GM23338 (cell line): ENCODE results near the gene SUV39H2. TPM values are rescaled to one million over a fixed set of nuclear protein-coding genes. Genes with fewer than 3 reads are reported as not detected.

ENCODE experiments used
- ATAC-seq: fragments of 200-7000 bp; cut with Tn5 transposase; 3 replicates; pipeline ENCODE4 v1.9.1; 2020
- DNase-seq: peaks from one replicate; pipeline ENCODE4 v3.0.0-alpha.2; 2015; ENCODE audit warnings: low spot score
- H2AFZ ChIP-seq: fragments of 200-600 bp; sonication (generic); 2 replicates; pipeline ENCODE4 v1.8.0; 2016; ENCODE audit warnings: antibody characterized with exemption, mild to moderate bottlenecking, moderate library complexity
- H3F3A ChIP-seq: fragments of 200-600 bp; sonication (generic); replicated peaks from 2 replicates; pipeline ENCODE4 v1.8.0; 2017; ENCODE audit warnings: antibody characterized with exemption, mixed run types, low read depth
- H3K27ac ChIP-seq: fragments of 200-600 bp; sonication (generic); 2 replicates; pipeline ENCODE4 v1.6.1; 2016; ENCODE audit warnings: low read depth
- H3K27me3 ChIP-seq: fragments of 200-600 bp; sonication (generic); 2 replicates; pipeline ENCODE4 v1.8.0; 2016; ENCODE audit warnings: mild to moderate bottlenecking, mixed run types, moderate library complexity; ENCODE audit not compliant: insufficient read depth
- H3K36me3 ChIP-seq: fragments of 200-600 bp; sonication (generic); 2 replicates; pipeline ENCODE4 v1.8.0; 2016; ENCODE audit warnings: mild to moderate bottlenecking; ENCODE audit not compliant: insufficient read depth
- H3K4me1 ChIP-seq: fragments of 200-600 bp; sonication (generic); 2 replicates; pipeline ENCODE4 v1.8.0; 2016; ENCODE audit warnings: mild to moderate bottlenecking, moderate library complexity; ENCODE audit not compliant: insufficient read depth
- H3K4me2 ChIP-seq: fragments of 200-600 bp; sonication (generic); 2 replicates; pipeline ENCODE4 v1.7.1; 2017; ENCODE audit warnings: mixed run types
- H3K4me3 ChIP-seq: fragments of 200-600 bp; sonication (generic); 2 replicates; pipeline ENCODE4 v1.6.1; 2016; ENCODE audit warnings: mixed run types
- H3K79me2 ChIP-seq: fragments of 200-600 bp; sonication (generic); replicated peaks from 2 replicates; pipeline ENCODE4 v1.8.0; 2017; ENCODE audit warnings: mild to moderate bottlenecking; ENCODE audit not compliant: insufficient read depth
- H3K9me2 ChIP-seq: fragments of 200-600 bp; sonication (generic); 2 replicates; pipeline ENCODE4 v1.8.0; 2017; ENCODE audit not compliant: insufficient read depth
- H4K20me1 ChIP-seq: fragments of 200-600 bp; sonication (generic); replicated peaks from 2 replicates; pipeline ENCODE4 v1.8.0; 2017; ENCODE audit warnings: mild to moderate bottlenecking; ENCODE audit not compliant: insufficient read depth
- H3K27ac Mint-ChIP-seq: 2 replicates; pipeline ENCODE4 v1.8.0; 2020; ENCODE audit warnings: inconsistent platforms, mild to moderate bottlenecking, moderate library complexity, mixed read lengths
- H3K27me3 Mint-ChIP-seq: 3 replicates; pipeline ENCODE4 v1.8.0; 2022; ENCODE audit warnings: low read depth, mild to moderate bottlenecking, moderate library complexity, mixed read lengths, inconsistent platforms; ENCODE audit not compliant: insufficient read depth, poor library complexity
- H3K36me3 Mint-ChIP-seq: 3 replicates; pipeline ENCODE4 v1.8.0; 2021; ENCODE audit warnings: low read depth, mild to moderate bottlenecking, inconsistent platforms, moderate library complexity, mixed read lengths
- H3K4me1 Mint-ChIP-seq: 3 replicates; pipeline ENCODE4 v1.8.0; 2020; ENCODE audit warnings: mild to moderate bottlenecking, inconsistent platforms, mixed read lengths
- H3K4me3 Mint-ChIP-seq: 3 replicates; pipeline ENCODE4 v1.8.0; 2021; ENCODE audit warnings: moderate library complexity, mild to moderate bottlenecking, inconsistent platforms, mixed read lengths
- H3K9me3 Mint-ChIP-seq: 3 replicates; pipeline ENCODE4 v1.8.0; 2020; ENCODE audit warnings: moderate library complexity, mild to moderate bottlenecking, inconsistent platforms, mixed read lengths
- CREB1 ChIP-seq: fragments of 250-450 bp; sonication (Bioruptor Pico); IDR thresholded peaks from 2 replicates; pipeline ENCODE4 v1.5.0; 2020; ENCODE audit warnings: low read depth, mild to moderate bottlenecking, moderate library complexity
- CTCF ChIP-seq, 2 experiments: fragments of 200-600 bp in 1 of 2; sonication (generic) in 1 of 2; conservative IDR thresholded peaks; 2 replicates each; pipeline versions ENCODE4 v1.5.1 to v1.6.1; 2016 to 2017; ENCODE audit warnings: antibody characterized with exemption in 2 of 2, low read depth in 2 of 2, mild to moderate bottlenecking in 2 of 2, moderate library complexity in 1 of 2
- ETS1 ChIP-seq: IDR thresholded peaks from 2 replicates; pipeline ENCODE4 v1.6.1; 2016; ENCODE audit warnings: antibody characterized with exemption
- EZH2 ChIP-seq: fragments of 200-600 bp; sonication (generic); IDR thresholded peaks from one replicate; pipeline ENCODE4 v1.8.0; 2017; ENCODE audit warnings: antibody characterized with exemption, mild to moderate bottlenecking, low read depth; ENCODE audit not compliant: unreplicated experiment
- EZH2phosphoT487 ChIP-seq: fragments of 200-600 bp; sonication (generic); IDR thresholded peaks from one replicate; pipeline ENCODE4 v1.8.1; 2018; ENCODE audit warnings: antibody characterized with exemption; ENCODE audit not compliant: unreplicated experiment
- JUNB ChIP-seq: IDR thresholded peaks from one replicate; pipeline ENCODE4 v1.6.1; 2016; ENCODE audit warnings: antibody characterized with exemption; ENCODE audit not compliant: unreplicated experiment
- NANOG ChIP-seq: IDR thresholded peaks from 2 replicates; pipeline ENCODE4 v1.6.1; 2016; ENCODE audit warnings: antibody characterized with exemption, borderline replicate concordance
- POLR2AphosphoS5 ChIP-seq: IDR thresholded peaks from 2 replicates; pipeline ENCODE4 v1.6.1; 2016; ENCODE audit warnings: antibody characterized with exemption, low read depth
- REST ChIP-seq: IDR thresholded peaks from one replicate; pipeline ENCODE4 v1.6.1; 2018; ENCODE audit warnings: antibody characterized with exemption; ENCODE audit not compliant: unreplicated experiment
- STAT1 ChIP-seq: IDR thresholded peaks from one replicate; pipeline ENCODE4 v1.6.1; 2016; ENCODE audit warnings: antibody characterized with exemption; ENCODE audit not compliant: unreplicated experiment
- ZNF114 ChIP-seq: fragments of 250-450 bp; sonication (Bioruptor Pico); IDR thresholded peaks from 2 replicates; pipeline ENCODE4 v1.5.0; 2020; ENCODE audit warnings: mild to moderate bottlenecking, moderate library complexity
- ZNF331 ChIP-seq: fragments of 250-450 bp; sonication (Bioruptor Pico); IDR thresholded peaks from 2 replicates; pipeline ENCODE4 v1.5.0; 2020; ENCODE audit warnings: low read depth, mild to moderate bottlenecking, moderate library complexity
- ZNF462 ChIP-seq: fragments of 250-450 bp; sonication (Bioruptor Pico); IDR thresholded peaks from 2 replicates; pipeline ENCODE4 v1.5.0; 2020; ENCODE audit warnings: mild to moderate bottlenecking, moderate library complexity
- polyA plus RNA-seq: library from polyadenylated mRNA; unstranded; fragments of >200 nt; fragmentation: Nextera tagmentation; extraction: Ambion mirVana; gene quantifications from 2 replicates; pipeline ENCODE4 v1.2.1, GENCODE V29; 2016
- total RNA-seq: library from RNA; depleted of rRNA; stranded (reverse); fragments of >200 nt; shearing (Covaris generic); gene quantifications from 2 replicates; pipeline ENCODE4 v1.2.3, GENCODE V29; 2014

Gene SUV39H2
- total and polyA plus RNA-seq, 2 experiments from 2014 or later, result 33.3 to 59.1 TPM

- Histone ChIP-seq H4K20me1 (no peaks in the 10 kb centered on the region), H3K27ac (no peak overlapping the region), H3K4me1 (no peaks in the 10 kb centered on the region), H3K9me2 (no peaks in the 10 kb centered on the region), H3K79me2 (no peaks in the 10 kb centered on the region), H3K27me3 (no peaks in the 10 kb centered on the region), H3F3A (no peaks in the 10 kb centered on the region), H3K36me3 (no peaks in the 10 kb centered on the region; the same call in 1 of the 2 replicates), H3K4me2 (no peak overlapping the region), H3K4me3 (no peak overlapping the region), H2AFZ (no peak overlapping the region)
- Mint-ChIP-seq H3K27ac (no peak overlapping the region), H3K9me3 (no peaks in the 10 kb centered on the region; the same call in 2 of the 3 replicates), H3K4me1 (no peaks in the 10 kb centered on the region), H3K4me3 (no peak overlapping the region), H3K36me3 (peaks cover 37% of the 10 kb centered on the region), H3K27me3 (peaks cover 2% of the 10 kb centered on the region)
- TF ChIP-seq POLR2AphosphoS5 (no peak), JUNB (no peak), ZNF331 (no peak), CTCF (conservative IDR thresholded peaks at IDR 0.05; ENCODE audit: low read depth in 2 of 2) (no peak), CREB1 (CRISPR knock-in tag) (no peak), EZH2 (no peak), ETS1 (no peak), EZH2phosphoT487 (no peak), NANOG (no peak), STAT1 (no peak), ZNF114 (CRISPR knock-in tag) (no peak), REST (no peak), ZNF462 (CRISPR knock-in tag) (no peak)
- ATAC-seq (no peak), DNase-seq (no peak)
Measured at GRCh38 chr10:14860791-14861190, 17.9 kb upstream of the SUV39H2 start.
